Stomach smooth muscle (tissue), 2 donors: ENCODE measurements around the gene DAPK2.

Source experiments
- H3K27ac ChIP-seq: one replicate; pipeline ENCODE4 v1.7.0; 2013; ENCODE audit warnings: mild to moderate bottlenecking, low read length, inconsistent platforms
- H3K27me3 ChIP-seq, 2 donors: one replicate each; pipeline ENCODE4 v1.7.0; 2013; ENCODE audit warnings: low read length in 2 of 2; ENCODE audit not compliant: insufficient read depth in 2 of 2, control insufficient read depth in 1 of 2
- H3K36me3 ChIP-seq, 2 donors: one replicate each; pipeline ENCODE4 v1.7.0; 2013; ENCODE audit warnings: low read length in 2 of 2; ENCODE audit not compliant: control insufficient read depth in 2 of 2, insufficient read depth in 2 of 2
- H3K4me1 ChIP-seq: one replicate; pipeline ENCODE4 v1.7.0; 2013; ENCODE audit warnings: low read length; ENCODE audit not compliant: control insufficient read depth, insufficient read depth
- H3K4me3 ChIP-seq, 2 donors: one replicate each; pipeline ENCODE4 v1.7.0; 2013; ENCODE audit warnings: low read length in 2 of 2
- H3K9ac ChIP-seq, 2 donors: one replicate each; pipeline ENCODE4 v1.7.0; 2013; ENCODE audit warnings: low read length in 2 of 2, mild to moderate bottlenecking in 1 of 2
- H3K9me3 ChIP-seq, 2 donors: one replicate each; pipeline ENCODE4 v1.7.0; 2013; ENCODE audit warnings: low read length in 2 of 2; ENCODE audit not compliant: control insufficient read depth in 2 of 2
- donor health status: healthy.
- donor health status: Pancreatic carcinoma.

DAPK2 gene

GRCh38 chr15:63858881-63859280, 187.4 kb downstream of the DAPK2 start:
- H3K4me1 ChIP-seq: no peaks in the 10 kb centered on the region
- H3K36me3 ChIP-seq: no peaks in the 10 kb centered on the region
- H3K27me3 ChIP-seq: no peaks in the 10 kb centered on the region
- no peaks in the 10 kb centered on the region for H3K9me3 ChIP-seq
- no peak overlapping the region for H3K4me3 ChIP-seq
- H3K9ac ChIP-seq: no peak overlapping the region
- H3K27ac ChIP-seq: no peak overlapping the region

GRCh38 chr15:63858448-63858847, 187.8 kb downstream of the DAPK2 start:
- no peaks in the 10 kb centered on the region for H3K36me3 ChIP-seq
- H3K27ac ChIP-seq: no peak overlapping the region
- no peaks in the 10 kb centered on the region for H3K27me3 ChIP-seq
- H3K9me3 ChIP-seq: no peaks in the 10 kb centered on the region
- H3K4me3 ChIP-seq: no peak overlapping the region
- H3K9ac ChIP-seq: no peak overlapping the region
- no peaks in the 10 kb centered on the region for H3K4me1 ChIP-seq

GRCh38 chr15:63857461-63857856, 188.8 kb downstream of the DAPK2 start:
- Histone ChIP-seq H3K27me3 (no peaks in the 10 kb centered on the region), H3K9me3 (no peaks in the 10 kb centered on the region), H3K4me1 (no peaks in the 10 kb centered on the region), H3K27ac (no peak overlapping the region), H3K36me3 (no peaks in the 10 kb centered on the region), H3K9ac (no peak overlapping the region), H3K4me3 (no peak overlapping the region)
